Liver (tissue), 10 donors: ENCODE results near the gene PPP1R9A. TPM values are rescaled to one million over a fixed set of nuclear protein-coding genes. Genes with fewer than 3 reads are reported as not detected.
A peak's percentile ranks its signal among the peaks of the same experiment; 100 is the strongest.

Experiments used
- DNase-seq: peaks from one replicate; pipeline ENCODE4 v3.0.0-alpha.2; 2017; ENCODE audit warnings: low spot score
- H3K27ac ChIP-seq, 2 donors: one replicate each; pipeline ENCODE4 v1.7.0; 2013; ENCODE audit warnings: inconsistent platforms in 2 of 2, low read length in 2 of 2, control low read depth in 1 of 2, low read depth in 1 of 2, mild to moderate bottlenecking in 1 of 2
- H3K27me3 ChIP-seq, 4 donors: one replicate each; pipeline versions ENCODE4 v1.6.1 to v1.7.0; 2013; ENCODE audit warnings: low read length in 3 of 4, inconsistent platforms in 1 of 4, mild to moderate bottlenecking in 1 of 4, moderate library complexity in 1 of 4; ENCODE audit not compliant: control insufficient read depth in 4 of 4, insufficient read depth in 4 of 4
- H3K36me3 ChIP-seq, 4 donors: one replicate each; pipeline versions ENCODE4 v1.6.1 to v1.7.0; 2013; ENCODE audit warnings: low read length in 3 of 4, mild to moderate bottlenecking in 3 of 4, low read depth in 1 of 4, moderate library complexity in 1 of 4; ENCODE audit not compliant: control insufficient read depth in 4 of 4, insufficient read depth in 3 of 4
- H3K4me1 ChIP-seq, 4 donors: one replicate each; pipeline versions ENCODE4 v1.6.1 to v1.7.0; 2013; ENCODE audit warnings: low read length in 3 of 4, mild to moderate bottlenecking in 3 of 4, moderate library complexity in 1 of 4; ENCODE audit not compliant: control insufficient read depth in 4 of 4, insufficient read depth in 4 of 4
- H3K4me3 ChIP-seq, 3 donors: one replicate each; pipeline versions ENCODE4 v1.6.1 to v1.7.0; 2013; ENCODE audit warnings: low read length in 3 of 3, control low read depth in 1 of 3, low read depth in 1 of 3, mild to moderate bottlenecking in 1 of 3
- H3K9ac ChIP-seq, 2 donors: one replicate each; pipeline ENCODE4 v1.7.0; 2013; ENCODE audit warnings: low read length in 2 of 2, mild to moderate bottlenecking in 2 of 2, moderate library complexity in 2 of 2, control low read depth in 1 of 2, low read depth in 1 of 2
- H3K9me3 ChIP-seq, 4 donors: one replicate each; pipeline versions ENCODE4 v1.6.1 to v1.7.0; 2013; ENCODE audit warnings: low read length in 3 of 4; ENCODE audit not compliant: control insufficient read depth in 4 of 4
- CTCF ChIP-seq: fragments of 150-350 bp; IDR thresholded peaks from 2 replicates; pipeline ENCODE4 v1.5.1; 2017; ENCODE audit warnings: improper control_type of control experiment, low read depth, low read length; ENCODE audit not compliant: missing input control
- MAX ChIP-seq: IDR thresholded peaks from 2 replicates; pipeline ENCODE4 v1.6.1; 2016; ENCODE audit warnings: antibody characterized with exemption
- RAD21 ChIP-seq, 2 donors: IDR thresholded peaks; 2 replicates each; pipeline ENCODE4 v1.6.1; 2016; ENCODE audit warnings: antibody characterized with exemption in 2 of 2, mild to moderate bottlenecking in 2 of 2
- SP1 ChIP-seq: IDR thresholded peaks from 2 replicates; pipeline ENCODE4 v1.6.1; 2018; ENCODE audit warnings: antibody characterized with exemption, mild to moderate bottlenecking
- WGBS: extraction: QIAGEN DNeasy Blood & Tissue Kit; methylation state at CpG from one replicate; pipeline ENCODE4 v1.1.7; 2013; 5-methylcytosine and 5-hydroxymethylcytosine counted together
- polyA plus RNA-seq, 2 donors: library from polyadenylated mRNA; stranded (reverse) in 1 of 2; unstranded in 1 of 2; fragments of 200-250 nt in 1 of 2; fragments of >200 nt in 1 of 2; fragmentation: Nextera tagmentation in 1 of 2; extraction: Ambion mirVana in 1 of 2; gene quantifications; one replicate each; pipeline versions ENCODE4 v1.2.1 to v1.2.3, GENCODE V29; 2013 to 2015
- small RNA-seq: library from RNA; depleted of rRNA; stranded (forward); fragments of <200 nt; gene quantifications from one replicate; pipeline ENCODE3, GENCODE V24; 2014
- total RNA-seq, 2 donors: library from RNA; depleted of rRNA; stranded (reverse); fragments of >200 nt; gene quantifications; one replicate each; pipeline ENCODE4 v1.2.3, GENCODE V29; 2014
- donor health status: healthy.
- donor health status: healthy.
- donor health status: healthy.
- donor health status: healthy.
- donor health status: healthy.

Gene PPP1R9A
- total and polyA plus RNA-seq, 4 donors, result 0.17 to 5.4 (median 2.7) TPM

GRCh38 chr7:95342642-95343307, 435.4 kb downstream of the PPP1R9A start:
- WGBS, result 75% methylated on average over 4 of the region's 4 CpGs
- no peaks in the 10 kb centered on the region for H3K27me3 ChIP-seq
- peaks cover 0 to 7% (median 0%) of the 10 kb centered on the region in 4 donors for H3K36me3 ChIP-seq
- no peak overlapping the region for H3K9ac ChIP-seq
- H3K4me3 ChIP-seq, result no peak overlapping the region
- H3K27ac ChIP-seq, result no peak overlapping the region
- peak; percentile 7 for TF ChIP-seq CTCF
- TF ChIP-seq SP1, result no peak
- peak in 1 of 2 donors; percentile 60 for TF ChIP-seq RAD21 (IDR thresholded peaks at IDR 0.05)
- TF ChIP-seq MAX, result no peak
- no peaks in the 10 kb centered on the region for H3K9me3 ChIP-seq
- H3K4me1 ChIP-seq, result peaks cover 0 to 11% (median 4%) of the 10 kb centered on the region in 4 donors
- no peak for DNase-seq

Small RNAs within 50 kb of the gene (small RNA-seq; reads per million reads assigned to genes)
- gene AC002429.1 (not detected), gene HINT1P2 (not detected), gene RNU4-16P (not detected)
